ENCODE results near the gene PLA2G4A.

DNA sequence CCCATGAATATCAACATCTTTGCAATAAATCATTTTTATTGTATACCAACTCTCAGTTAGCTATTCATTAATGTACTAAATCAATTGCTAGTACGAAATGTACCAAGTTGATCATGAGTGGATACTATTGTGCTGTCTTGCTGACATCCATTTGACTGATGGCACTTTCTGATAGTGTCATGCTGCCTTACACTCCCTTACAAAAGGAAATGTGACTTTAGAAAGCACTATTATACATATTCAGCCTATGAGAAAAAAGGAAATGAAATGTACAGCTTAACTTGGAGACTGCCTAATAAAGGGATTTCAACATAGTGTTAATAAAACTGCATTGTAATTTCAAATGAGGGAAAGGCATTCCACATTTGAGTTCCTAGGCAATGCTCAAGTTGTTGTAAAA lies 52.2 kb downstream of the PLA2G4A start:
- TF ChIP-seq, protein P1, sequence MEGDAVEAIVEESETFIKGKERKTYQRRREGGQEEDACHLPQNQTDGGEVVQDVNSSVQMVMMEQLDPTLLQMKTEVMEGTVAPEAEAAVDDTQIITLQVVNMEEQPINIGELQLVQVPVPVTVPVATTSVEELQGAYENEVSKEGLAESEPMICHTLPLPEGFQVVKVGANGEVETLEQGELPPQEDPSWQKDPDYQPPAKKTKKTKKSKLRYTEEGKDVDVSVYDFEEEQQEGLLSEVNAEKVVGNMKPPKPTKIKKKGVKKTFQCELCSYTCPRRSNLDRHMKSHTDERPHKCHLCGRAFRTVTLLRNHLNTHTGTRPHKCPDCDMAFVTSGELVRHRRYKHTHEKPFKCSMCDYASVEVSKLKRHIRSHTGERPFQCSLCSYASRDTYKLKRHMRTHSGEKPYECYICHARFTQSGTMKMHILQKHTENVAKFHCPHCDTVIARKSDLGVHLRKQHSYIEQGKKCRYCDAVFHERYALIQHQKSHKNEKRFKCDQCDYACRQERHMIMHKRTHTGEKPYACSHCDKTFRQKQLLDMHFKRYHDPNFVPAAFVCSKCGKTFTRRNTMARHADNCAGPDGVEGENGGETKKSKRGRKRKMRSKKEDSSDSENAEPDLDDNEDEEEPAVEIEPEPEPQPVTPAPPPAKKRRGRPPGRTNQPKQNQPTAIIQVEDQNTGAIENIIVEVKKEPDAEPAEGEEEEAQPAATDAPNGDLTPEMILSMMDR (optimal IDR thresholded peaks at IDR 0.05 in 1 of 3, IDR thresholded peaks at IDR 0.05 in 1 of 3, conservative IDR thresholded peaks at IDR 0.05 in 1 of 3; ENCODE audit: extremely low read depth in 1 of 3, insufficient read depth in 2 of 3, low read length in 3 of 3): no peak
- TF ChIP-seq EZH2 (IDR thresholded peaks at IDR 0.05; ENCODE audit: low read length): no peak

Measured in keratinocyte (primary cell).